Pancreas (tissue), 10 donors: ENCODE measurements around the gene LIN7B. TPM values are rescaled to one million over a fixed set of nuclear protein-coding genes. Genes with fewer than 3 reads are reported as not detected.

Experiments used
- ATAC-seq, 4 donors: fragments of 200-7000 bp; cut with Tn5 transposase; one replicate each; pipeline versions ENCODE4 v1.8.0 to v1.9.1; 2020; ENCODE audit warnings: mild to moderate bottlenecking in 4 of 4, moderate library complexity in 4 of 4
- DNase-seq, 6 donors: peaks; one replicate each; pipeline ENCODE4 v3.0.0-alpha.2; 2020
- FAIRE-seq: peaks from 2 replicates; lab custom pipeline; 2012; peaks lifted over from hg19 to GRCh38; lab: Jason Lieb, UNC
- H3K27ac ChIP-seq, 4 donors: fragments of 200-600 bp; sonication (generic); 1 replicate in 3 of 4; 2 replicates in 1 of 4; pipeline versions ENCODE4 v1.5.0 to v1.8.0; 2020
- H3K27me3 ChIP-seq, 4 donors: fragments of 200-600 bp; one replicate each; pipeline ENCODE4 v1.8.0; 2021
- H3K36me3 ChIP-seq, 3 donors: fragments of 200-600 bp; sonication (generic) in 1 of 3; one replicate each; pipeline versions ENCODE4 v1.5.0 to v1.8.0; 2020 to 2021
- H3K4me1 ChIP-seq, 3 donors: fragments of 200-600 bp; one replicate each; pipeline ENCODE4 v1.8.0; 2021
- H3K4me3 ChIP-seq, 4 donors: fragments of 200-600 bp; sonication (generic) in 2 of 4; one replicate each; pipeline versions ENCODE4 v1.5.0 to v1.8.0; 2020 to 2021
- H3K9me3 ChIP-seq, 4 donors: fragments of 200-600 bp; one replicate each; pipeline ENCODE4 v1.8.0; 2021
- WGBS, 2 donors: extraction: QIAGEN DNeasy Blood & Tissue Kit; methylation state at CpG; one replicate each; pipeline ENCODE4 v1.1.7; 2013; 5-methylcytosine and 5-hydroxymethylcytosine counted together
- intact Hi-C, 3 donors: fragments of 100-400 bp; cut with DNase I; formaldehyde crosslinking; loops; one replicate each; pipeline versions ENCODE4 v1.11.1 to v1.14.2; 2022
- polyA plus RNA-seq, 2 donors: library from polyadenylated mRNA; stranded (reverse); fragments of 200-250 nt; gene quantifications; one replicate each; pipeline ENCODE4 v1.2.3, GENCODE V29; 2013
- total RNA-seq, 6 donors: library from RNA; stranded (reverse); fragmentation: NEBNext Ultra II Directional in 4 of 6; extraction: Animal tissue kit (Norgen Biotek cat#: 25700) in 4 of 6; gene quantifications; one replicate each; pipeline versions ENCODE4 v1.2.1 to v1.2.4, GENCODE V29; 2021 to 2023
- TF ChIP-seq, protein P1 (sequence below), 4 donors: fragments of 200-600 bp; sonication (generic) in 3 of 4; IDR thresholded peaks; one replicate each; pipeline versions ENCODE4 v1.5.0 to v1.8.0; 2021; ENCODE audit warnings: antibody characterized with exemption in 4 of 4
- donor health status: healthy with polysubstance abuse.
- donor health status: DM: no; HTN: no; CAD: no; lungs with moderate emphysema.
- donor health status: DM: no; HTN: no; CAD: no.
- donor health status: control.
- donor health status: control.
- donor health status: Bipolar disorder and iron deficiency.
- donor health status: DM: yes; HTN: yes; CAD: no.
- donor health status: DM: no; HTN: no; CAD: no.
- donor health status: DM: no; HTN: no; CAD: no.
- donor health status: DM: yes; HTN: yes; CAD: no.

LIN7B gene
- total and polyA plus RNA-seq, 8 donors = 4.7 to 20.7 (median 5.7) TPM

GRCh38 chr19:49069026-49069425 is 45.1 kb upstream of the LIN7B start:
- DNase-seq (no peak), ATAC-seq (no peak), FAIRE-seq (no peak)
- Histone ChIP-seq H3K27ac (no peak overlapping the region), H3K4me1 (no peaks in the 10 kb centered on the region), H3K4me3 (no peak overlapping the region), H3K27me3 (peaks cover 0 to 14% (median 0%) of the 10 kb centered on the region in 4 donors), H3K9me3 (no peaks in the 10 kb centered on the region), H3K36me3 (no peaks in the 10 kb centered on the region)
- intact Hi-C loops = no loop called here
- TF ChIP-seq, protein P1, sequence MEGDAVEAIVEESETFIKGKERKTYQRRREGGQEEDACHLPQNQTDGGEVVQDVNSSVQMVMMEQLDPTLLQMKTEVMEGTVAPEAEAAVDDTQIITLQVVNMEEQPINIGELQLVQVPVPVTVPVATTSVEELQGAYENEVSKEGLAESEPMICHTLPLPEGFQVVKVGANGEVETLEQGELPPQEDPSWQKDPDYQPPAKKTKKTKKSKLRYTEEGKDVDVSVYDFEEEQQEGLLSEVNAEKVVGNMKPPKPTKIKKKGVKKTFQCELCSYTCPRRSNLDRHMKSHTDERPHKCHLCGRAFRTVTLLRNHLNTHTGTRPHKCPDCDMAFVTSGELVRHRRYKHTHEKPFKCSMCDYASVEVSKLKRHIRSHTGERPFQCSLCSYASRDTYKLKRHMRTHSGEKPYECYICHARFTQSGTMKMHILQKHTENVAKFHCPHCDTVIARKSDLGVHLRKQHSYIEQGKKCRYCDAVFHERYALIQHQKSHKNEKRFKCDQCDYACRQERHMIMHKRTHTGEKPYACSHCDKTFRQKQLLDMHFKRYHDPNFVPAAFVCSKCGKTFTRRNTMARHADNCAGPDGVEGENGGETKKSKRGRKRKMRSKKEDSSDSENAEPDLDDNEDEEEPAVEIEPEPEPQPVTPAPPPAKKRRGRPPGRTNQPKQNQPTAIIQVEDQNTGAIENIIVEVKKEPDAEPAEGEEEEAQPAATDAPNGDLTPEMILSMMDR (IDR thresholded peaks at IDR 0.05) = no peak
- WGBS, 2 donors = 85 to 90% methylated on average over 9 of the region's 9 CpGs

DNA sequence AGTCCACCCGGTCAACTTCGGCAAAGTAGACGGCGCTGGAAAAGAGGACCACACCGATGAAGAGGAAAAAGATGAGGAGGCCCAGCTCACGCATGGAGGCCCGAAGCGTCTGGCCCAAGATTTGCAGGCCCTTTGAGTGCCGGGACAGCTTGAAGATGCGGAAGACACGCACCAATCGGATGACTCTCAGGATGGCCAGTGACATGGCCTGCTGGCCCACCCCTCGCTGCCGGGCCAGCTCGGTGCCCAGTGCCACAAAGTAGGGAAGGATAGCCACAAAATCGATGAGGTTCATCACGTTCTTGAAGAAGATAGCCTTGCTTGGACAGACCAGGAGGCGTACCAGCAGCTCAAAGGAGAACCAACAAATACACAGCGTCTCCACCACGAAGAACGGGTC is 43.8 kb upstream of the LIN7B start:
- Histone ChIP-seq H3K27ac (no peak overlapping the region), H3K4me3 (no peak overlapping the region), H3K27me3 (peaks cover 0 to 16% (median 0%) of the 10 kb centered on the region in 4 donors), H3K36me3 (no peaks in the 10 kb centered on the region), H3K9me3 (no peaks in the 10 kb centered on the region), H3K4me1 (no peaks in the 10 kb centered on the region)
- no peak for ATAC-seq
- intact Hi-C loops = no loop called here
- TF ChIP-seq, protein P1 (IDR thresholded peaks at IDR 0.05) = no peak
- WGBS, 2 donors = 89 to 97% methylated on average over 21 of the region's 21 CpGs
- DNase-seq = no peak
- FAIRE-seq = no peak

- Histone ChIP-seq H3K27me3 (peaks cover 0 to 16% (median 0%) of the 10 kb centered on the region in 4 donors), H3K27ac (no peak overlapping the region), H3K4me3 (no peak overlapping the region), H3K36me3 (no peaks in the 10 kb centered on the region), H3K9me3 (no peaks in the 10 kb centered on the region), H3K4me1 (no peaks in the 10 kb centered on the region)
- intact Hi-C loops = no loop called here
- no peak for FAIRE-seq
- DNase-seq = peak in 2 of 6 donors; percentile 51 to 76
- WGBS, 2 donors = 7 to 8% methylated on average over 60 to 93 of the region's 93 CpGs
- TF ChIP-seq, protein P1 (IDR thresholded peaks at IDR 0.05) = no peak
- no peak for ATAC-seq
Observed at GRCh38 chr19:49071860-49072547, 42.2 kb upstream of the LIN7B start.

DNA sequence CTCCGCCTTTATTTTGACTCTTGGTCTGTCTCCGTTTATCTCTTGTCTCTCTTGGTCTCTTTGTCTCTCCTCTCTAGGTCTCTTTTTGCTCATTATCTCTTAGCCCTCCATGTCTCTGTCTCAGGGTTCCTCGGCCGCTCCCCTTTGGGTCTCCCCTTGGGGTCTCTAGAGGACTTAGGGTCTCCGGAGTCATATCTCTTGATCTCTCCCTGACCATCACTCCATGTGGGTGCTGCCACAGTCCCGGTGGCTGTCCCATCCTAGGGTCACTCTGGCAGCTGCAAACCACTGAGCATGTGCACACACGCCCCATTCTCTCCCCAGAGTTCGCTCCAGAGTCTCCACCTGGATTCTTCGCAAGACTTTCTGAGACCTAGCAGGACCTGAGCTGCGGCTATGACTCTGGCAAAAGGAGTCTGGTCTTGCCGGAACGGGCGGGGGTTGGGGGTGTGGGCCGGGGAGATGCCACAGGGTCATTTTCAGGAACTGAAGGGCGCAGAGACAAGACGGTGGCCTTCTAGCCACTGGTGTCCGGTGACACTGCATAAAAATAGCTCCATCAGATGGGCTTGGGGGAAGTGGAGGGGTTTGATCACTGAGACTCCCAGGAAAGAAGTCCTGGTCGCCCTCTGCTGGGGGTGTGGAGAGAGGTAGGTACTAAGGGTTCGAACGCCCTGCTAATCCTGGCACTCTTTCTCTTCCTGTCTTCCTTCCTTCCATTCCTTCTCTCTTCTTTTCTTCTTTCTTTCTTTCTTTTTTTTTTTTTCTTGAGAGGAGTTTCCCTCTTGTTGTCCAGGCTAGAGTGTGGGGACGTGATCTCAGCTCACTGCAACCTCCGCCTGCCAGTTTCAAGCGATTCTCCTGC is 40.4 kb upstream of the LIN7B start:
- no peaks in the 10 kb centered on the region for H3K9me3 ChIP-seq
- H3K27me3 ChIP-seq = peaks cover 0 to 16% (median 0%) of the 10 kb centered on the region in 4 donors
- no peak overlapping the region for H3K27ac ChIP-seq
- no peaks in the 10 kb centered on the region for H3K36me3 ChIP-seq
- intact Hi-C loops = no loop called here
- TF ChIP-seq, protein P1 (IDR thresholded peaks at IDR 0.05) = no peak
- 47 to 56% methylated on average over 23 of the region's 23 CpGs for WGBS, 2 donors
- H3K4me1 ChIP-seq = no peaks in the 10 kb centered on the region
- ATAC-seq (peak; percentile 32 to 64 (median 49)), DNase-seq (no peak), FAIRE-seq (no peak)
- no peak overlapping the region for H3K4me3 ChIP-seq
